Activated CD8-positive, alpha-beta memory T cell treated with anti-CD3 and anti-CD28 coated beads, Interleukin-2, amount 50 U/mL, for 48 hours (primary cell): Measurements from ENCODE around the gene LDAF1.

Source experiments
- DNase-seq: peaks from one replicate; pipeline ENCODE4 v3.0.0-alpha.2; 2020

LDAF1 gene

GRCh38 chr16:21197621-21198020 lies 39.1 kb downstream of the LDAF1 start:
- no peak for DNase-seq

GRCh38 chr16:21199607-21200218 lies 41.2 kb downstream of the LDAF1 start:
- no peak for DNase-seq

GRCh38 chr16:21203155-21203797 lies 44.8 kb downstream of the LDAF1 start:
- no peak for DNase-seq

- DNase-seq = no peak
Measured at GRCh38 chr16:21205303-21205702, 46.8 kb downstream of the LDAF1 start.

GRCh38 chr16:21206550-21206949 lies 48.1 kb downstream of the LDAF1 start:
- DNase-seq = no peak

GRCh38 chr16:21208446-21209230 lies 50.2 kb downstream of the LDAF1 start:
- no peak for DNase-seq

- no peak for DNase-seq
Measured at GRCh38 chr16:21211486-21211885, 53.0 kb downstream of the LDAF1 start, which contains the start of gene ZP2. ZP2 (minus strand) TSS chr16:21211574; CDS start chr16:21211547, 27 bp downstream.

GRCh38 chr16:21214086-21214485 lies 55.6 kb downstream of the LDAF1 start:
- no peak for DNase-seq

GRCh38 chr16:21217121-21217520 lies 58.6 kb downstream of the LDAF1 start:
- DNase-seq = no peak

GRCh38 chr16:21218153-21218552 lies 59.7 kb downstream of the LDAF1 start:
- DNase-seq = no peak

GRCh38 chr16:21219551-21219950 lies 61.1 kb downstream of the LDAF1 start:
- DNase-seq = no peak

GRCh38 chr16:21222495-21223337 lies 64.2 kb downstream of the LDAF1 start:
- DNase-seq = no peak

GRCh38 chr16:21223787-21224186 lies 65.3 kb downstream of the LDAF1 start:
- DNase-seq = no peak

GRCh38 chr16:21224800-21225199 lies 66.3 kb downstream of the LDAF1 start:
- DNase-seq = no peak

- DNase-seq = no peak
Measured at GRCh38 chr16:21226749-21227148, 68.3 kb downstream of the LDAF1 start.

GRCh38 chr16:21227866-21228265 lies 69.4 kb downstream of the LDAF1 start:
- no peak for DNase-seq

- DNase-seq = no peak
Measured at GRCh38 chr16:21228361-21228872, 69.9 kb downstream of the LDAF1 start.
